CD8-positive, alpha-beta memory T cell (primary cell): Measurements from ENCODE around the gene COMTD1. TPM values are rescaled to one million over a fixed set of nuclear protein-coding genes. Genes with fewer than 3 reads are reported as not detected.

Experiments used
- CTCF ChIA-PET: fragments of 350-600 bp; sonication (Branson Sonifier 250); formaldehyde crosslinking; loops from one replicate; lab custom pipeline; 2021; ENCODE audit warnings: antibody characterized with exemption; lab: Charles Lee
- POLR2A ChIA-PET: fragments of 350-600 bp; sonication (Branson Sonifier 250); formaldehyde crosslinking; loops from one replicate; lab custom pipeline; 2021; ENCODE audit warnings: antibody characterized with exemption; lab: Charles Lee
- DNase-seq, 5 donors: peaks; one replicate each; pipeline versions ENCODE4 v3.0.0 to v3.0.0-alpha.2; 2020 to 2022; ENCODE audit warnings: mixed read lengths in 1 of 5
- H3K27ac ChIP-seq: one replicate; pipeline ENCODE4 v1.7.0; 2013; ENCODE audit warnings: low read depth, mild to moderate bottlenecking, low read length, moderate library complexity
- H3K27me3 ChIP-seq: 2 replicates; pipeline ENCODE4 v1.7.0; 2013; ENCODE audit warnings: low read length, mild to moderate bottlenecking; ENCODE audit not compliant: insufficient read depth, poor library complexity, severe bottlenecking
- H3K36me3 ChIP-seq: 2 replicates; pipeline ENCODE4 v1.7.0; 2013; ENCODE audit warnings: mild to moderate bottlenecking, low read length, moderate library complexity; ENCODE audit not compliant: insufficient read depth
- H3K4me1 ChIP-seq: 2 replicates; pipeline ENCODE4 v1.7.0; 2013; ENCODE audit warnings: mild to moderate bottlenecking, low read length, moderate library complexity; ENCODE audit not compliant: insufficient read depth
- H3K4me3 ChIP-seq: 2 replicates; pipeline ENCODE4 v1.7.0; 2013; ENCODE audit warnings: mild to moderate bottlenecking, low read length
- H3K9me3 ChIP-seq: 2 replicates; pipeline ENCODE4 v1.7.0; 2013; ENCODE audit warnings: mild to moderate bottlenecking, low read length
- H3K27ac Mint-ChIP-seq, 8 donors: one replicate each; pipeline ENCODE4 v1.8.0; 2020 to 2021; ENCODE audit warnings: mixed read lengths in 8 of 8, mild to moderate bottlenecking in 6 of 8, inconsistent platforms in 3 of 8, moderate library complexity in 3 of 8
- H3K27me3 Mint-ChIP-seq, 2 donors: one replicate each; pipeline ENCODE4 v1.8.0; 2020 to 2021; ENCODE audit warnings: mixed read lengths in 2 of 2, mild to moderate bottlenecking in 1 of 2, moderate library complexity in 1 of 2
- H3K36me3 Mint-ChIP-seq, 3 donors: one replicate each; pipeline ENCODE4 v1.8.0; 2020 to 2021; ENCODE audit warnings: mixed read lengths in 3 of 3, inconsistent platforms in 1 of 3, mild to moderate bottlenecking in 1 of 3
- H3K4me1 Mint-ChIP-seq, 3 donors: one replicate each; pipeline ENCODE4 v1.8.0; 2020 to 2021; ENCODE audit warnings: mixed read lengths in 3 of 3, inconsistent platforms in 1 of 3, mild to moderate bottlenecking in 1 of 3
- H3K4me3 Mint-ChIP-seq, 7 donors: one replicate each; pipeline ENCODE4 v1.8.0; 2020 to 2021; ENCODE audit warnings: mixed read lengths in 7 of 7, mild to moderate bottlenecking in 6 of 7, moderate library complexity in 4 of 7, inconsistent platforms in 2 of 7
- H3K9me3 Mint-ChIP-seq, 5 donors: one replicate each; pipeline ENCODE4 v1.8.0; 2020 to 2022; ENCODE audit warnings: mixed read lengths in 5 of 5, mild to moderate bottlenecking in 3 of 5, moderate library complexity in 2 of 5, inconsistent platforms in 1 of 5
- polyA plus RNA-seq: library from polyadenylated mRNA; unstranded; fragments of 300-500 nt; fragmentation: Illumina TruSeq; gene quantifications from one replicate; pipeline ENCODE4 v1.2.3, GENCODE V29; 2021
- total RNA-seq, 2 experiments: library from RNA; stranded (reverse); gene quantifications; one replicate each; pipeline ENCODE4 v1.2.3, GENCODE V29; 2021

COMTD1 gene
- total and polyA plus RNA-seq, 3 experiments from 2014 or later: 23.2 to 47.9 (median 43.9) TPM

DNA sequence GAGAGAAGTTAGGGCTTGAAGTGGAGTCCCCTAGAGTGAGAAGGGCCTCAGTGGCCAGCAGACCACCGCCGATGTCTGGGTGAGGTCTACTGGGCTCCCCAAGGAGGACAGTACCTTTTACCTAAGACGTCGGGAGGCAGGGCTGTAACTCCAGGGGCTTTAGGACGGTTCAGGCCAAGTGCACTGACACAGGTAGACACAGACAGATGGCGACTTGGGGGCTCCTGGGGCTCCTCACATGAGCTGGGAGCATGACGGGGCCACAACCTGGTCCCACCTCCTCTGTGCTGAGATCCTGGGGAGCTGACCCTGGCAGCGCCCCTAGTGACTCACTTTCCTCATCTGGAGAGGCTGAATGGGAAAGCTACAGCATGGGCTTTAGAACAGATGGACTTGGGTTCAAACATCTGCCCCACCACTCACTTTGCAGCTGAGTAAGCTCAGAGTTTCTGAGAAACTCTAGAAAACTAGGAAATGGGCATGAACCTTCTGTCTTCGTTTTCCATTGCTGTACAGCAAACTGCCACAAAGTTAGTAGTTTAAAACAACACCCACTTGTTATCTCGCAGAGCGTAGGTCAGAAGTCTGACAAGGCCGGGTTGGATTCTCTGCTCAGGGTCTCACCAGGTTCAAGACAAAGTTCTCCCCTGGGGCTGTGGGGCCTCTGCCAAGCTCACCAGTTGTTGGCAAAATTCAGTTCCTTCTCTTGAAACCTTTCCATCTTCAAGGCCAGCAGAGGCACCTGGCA, 4.7 kb upstream of the COMTD1 start:
- H3K27ac ChIP-seq: no peak overlapping the region
- H3K4me3 Mint-ChIP-seq: no peak overlapping the region
- CTCF ChIA-PET: interaction anchor here (15.6 kb wide), 1 partner anchor 54 kb away, joined by 304 read pairs; no protein-coding TSS in a partner anchor

DNA sequence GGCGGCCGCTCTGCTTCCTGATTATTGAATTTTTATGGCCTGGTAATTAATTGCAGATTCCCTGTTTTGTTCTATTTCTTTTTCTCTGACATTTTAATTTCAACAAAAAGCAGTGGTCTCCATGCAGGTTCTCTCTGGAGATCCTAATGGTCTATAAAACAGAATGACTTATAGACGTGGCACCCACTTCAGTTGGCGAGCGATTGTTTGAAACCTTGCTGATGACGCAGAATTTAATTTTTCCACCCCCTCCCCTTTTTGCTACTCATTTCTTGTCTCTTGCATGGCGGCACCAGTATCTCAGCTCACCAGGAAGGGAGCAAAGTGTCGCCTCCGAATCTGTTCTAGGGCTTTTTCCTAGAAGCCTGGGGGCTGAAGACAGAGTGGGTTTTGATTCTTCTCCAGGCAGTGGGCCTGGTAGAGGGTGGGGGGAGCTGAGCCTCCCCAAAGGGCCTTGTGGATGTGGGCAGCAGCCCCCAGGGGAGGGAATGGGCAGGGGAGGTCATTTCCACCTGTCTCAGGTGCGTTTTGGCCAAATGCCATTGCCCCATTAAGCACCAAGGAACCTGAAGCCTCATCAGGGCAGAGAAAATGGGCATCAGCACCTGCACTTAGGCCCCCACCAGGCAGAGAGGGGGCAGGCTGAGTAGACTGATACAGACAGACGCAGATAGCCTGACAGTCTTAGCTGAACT, 3.5 kb upstream of the COMTD1 start:
- H3K4me3 Mint-ChIP-seq: peak overlapping the region in 1 of 7 donors; percentile 70
- H3K9me3 ChIP-seq: no peaks in the 10 kb centered on the region
- peak overlapping the region in 1 of 8 donors; percentile 43 for H3K27ac Mint-ChIP-seq
- H3K4me1 ChIP-seq: peaks cover 5% of the 10 kb centered on the region
- CTCF ChIA-PET: interaction anchor here (15.6 kb wide), 1 partner anchor 53 kb away, joined by 304 read pairs; no protein-coding TSS in a partner anchor
- no peak for DNase-seq
- peaks cover 0 to 3% of the 10 kb centered on the region in 2 donors for H3K27me3 Mint-ChIP-seq
- POLR2A ChIA-PET: no interaction called here
- peaks cover 5 to 6% (median 6%) of the 10 kb centered on the region in 3 donors for H3K4me1 Mint-ChIP-seq
- H3K4me3 ChIP-seq: no peak overlapping the region
- no peaks in the 10 kb centered on the region for H3K36me3 ChIP-seq
- no peak overlapping the region for H3K27ac ChIP-seq
- H3K9me3 Mint-ChIP-seq: no peaks in the 10 kb centered on the region
- no peaks in the 10 kb centered on the region for H3K27me3 ChIP-seq
- H3K36me3 Mint-ChIP-seq: no peaks in the 10 kb centered on the region

More for the DNA sequence above, 4.7 kb upstream of the COMTD1 start:
- no peaks in the 10 kb centered on the region for H3K36me3 ChIP-seq
- DNase-seq: no peak
- H3K27me3 ChIP-seq: no peaks in the 10 kb centered on the region
- Mint-ChIP-seq H3K27me3 (peaks cover 0 to 6% of the 10 kb centered on the region in 2 donors), H3K27ac (no peak overlapping the region), H3K36me3 (no peaks in the 10 kb centered on the region), H3K9me3 (no peaks in the 10 kb centered on the region), H3K4me1 (peaks cover 5 to 6% (median 6%) of the 10 kb centered on the region in 3 donors)
- H3K4me3 ChIP-seq: no peak overlapping the region
- peaks cover 5% of the 10 kb centered on the region for H3K4me1 ChIP-seq
- no peaks in the 10 kb centered on the region for H3K9me3 ChIP-seq
- POLR2A ChIA-PET: no interaction called here

DNA sequence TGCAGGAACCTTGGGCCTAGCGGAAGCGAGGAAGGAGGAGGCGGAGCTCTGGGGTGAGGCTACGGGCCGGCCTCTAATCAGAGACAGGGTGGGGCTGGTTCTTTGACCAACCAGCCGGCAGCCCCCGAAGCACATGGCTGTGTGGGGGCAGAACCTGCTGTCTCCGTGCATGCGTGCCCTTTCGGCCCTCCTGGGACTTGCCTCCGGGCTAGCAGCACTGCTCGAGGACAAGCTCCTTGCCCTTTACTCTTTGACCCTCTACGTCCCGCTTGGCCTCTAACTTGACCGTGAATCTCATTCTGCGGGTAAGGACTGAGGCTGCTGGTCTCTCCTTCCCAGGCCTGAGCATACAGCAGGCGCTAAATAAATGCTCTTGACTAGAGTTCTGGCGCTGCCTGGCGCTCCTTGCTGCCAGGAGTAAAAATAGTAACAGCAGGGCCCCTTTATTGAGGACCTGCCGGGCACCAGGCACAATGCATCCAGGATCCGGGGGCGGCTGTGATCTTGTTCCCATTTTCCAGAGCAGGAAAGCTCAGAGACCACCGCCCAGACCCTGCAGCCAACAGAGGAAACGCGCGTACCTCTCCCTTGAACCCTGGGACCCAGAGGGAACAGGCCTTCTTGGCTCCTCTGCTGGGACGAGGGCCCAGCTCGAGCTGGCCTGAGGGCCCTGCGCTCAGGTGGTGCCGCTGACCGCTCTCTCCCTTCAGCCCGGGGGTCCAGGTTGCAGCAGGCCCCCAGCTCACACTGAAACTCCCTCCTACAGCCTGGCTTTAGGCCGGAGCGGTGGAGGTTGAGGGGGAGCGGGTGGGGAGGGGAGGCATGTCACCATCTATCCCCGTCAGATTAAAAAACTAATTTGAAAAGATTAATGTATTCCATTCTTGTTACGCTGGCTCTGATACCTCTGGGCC, 2.7 kb upstream of the COMTD1 start:
- Mint-ChIP-seq H3K9me3 (no peaks in the 10 kb centered on the region), H3K36me3 (no peaks in the 10 kb centered on the region), H3K27me3 (no peaks in the 10 kb centered on the region), H3K4me1 (peaks cover 6 to 10% (median 6%) of the 10 kb centered on the region in 3 donors), H3K27ac (no peak overlapping the region), H3K4me3 (peak overlapping the region in 1 of 7 donors; percentile 70)
- H3K4me3 ChIP-seq: no peak overlapping the region
- no peaks in the 10 kb centered on the region for H3K36me3 ChIP-seq
- ChIA-PET CTCF (interaction anchor here (9.0 to 15.6 kb wide), 2 partner anchors 30 to 52 kb away, joined by 168 to 304 read pairs; partner anchors contain the start of gene VDAC2), POLR2A (interaction anchor here (0.6 kb wide), 1 partner anchor 50 kb away, joined by 5 read pairs; no protein-coding TSS in a partner anchor)
- no peak for DNase-seq
- no peaks in the 10 kb centered on the region for H3K27me3 ChIP-seq
- no peak overlapping the region for H3K27ac ChIP-seq
- peaks cover 11% of the 10 kb centered on the region for H3K4me1 ChIP-seq
- H3K9me3 ChIP-seq: no peaks in the 10 kb centered on the region

DNA sequence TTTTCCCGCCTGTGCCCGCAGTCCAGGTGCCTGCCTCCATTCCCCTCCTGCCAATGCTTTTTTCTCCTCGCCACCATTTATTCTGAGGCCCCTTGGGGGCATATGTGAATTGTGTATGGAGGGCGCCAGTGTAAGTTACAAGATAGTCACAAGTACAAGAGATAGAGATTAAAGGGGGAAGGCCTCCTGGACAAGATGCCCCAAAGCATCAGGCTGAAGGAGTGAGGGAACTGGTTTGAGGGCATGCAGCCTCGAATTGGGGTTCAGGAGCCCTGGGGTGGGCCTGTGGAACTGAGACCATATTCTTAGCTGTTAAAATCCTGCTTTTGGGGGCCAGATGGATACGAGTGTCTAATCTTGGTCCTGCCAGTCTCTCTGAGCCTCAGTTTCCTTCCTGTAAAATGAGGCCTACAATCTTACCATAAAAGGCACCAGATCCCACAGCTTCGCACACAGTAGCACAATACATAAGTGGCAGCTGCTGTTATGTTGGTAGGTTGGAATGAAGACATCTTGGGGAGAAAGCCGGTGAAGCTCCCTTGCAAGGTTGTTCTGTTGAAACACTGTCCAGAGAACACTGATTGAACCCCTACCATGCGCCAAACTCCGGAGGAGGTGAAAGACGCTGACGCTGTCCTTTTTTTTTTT, 545 bp upstream of the COMTD1 start:
- POLR2A ChIA-PET: interaction anchor here (0.6 to 7.1 kb wide), 3 partner anchors 23 to 991 kb away, joined by 3 to 56 read pairs (median 4); partner anchors contain the start of gene VDAC2
- peak overlapping the region; percentile 85 to 99 (median 90) for H3K27ac Mint-ChIP-seq
- peaks cover 0 to 16% (median 0%) of the 10 kb centered on the region in 3 donors for H3K36me3 Mint-ChIP-seq
- no peaks in the 10 kb centered on the region for H3K9me3 ChIP-seq
- H3K9me3 Mint-ChIP-seq: no peaks in the 10 kb centered on the region
- no peak for DNase-seq
- peaks cover 11% of the 10 kb centered on the region for H3K36me3 ChIP-seq
- H3K27ac ChIP-seq: no peak overlapping the region
- peak overlapping the region; percentile 74 to 90 (median 79) for H3K4me3 Mint-ChIP-seq
- H3K4me3 ChIP-seq: no peak overlapping the region
- CTCF ChIA-PET: interaction anchor here (0.7 to 15.6 kb wide), 16 partner anchors 9 to 993 kb away, joined by 3 to 304 read pairs (median 6); partner anchors contain the start of gene VDAC2
- peaks cover 6 to 20% (median 7%) of the 10 kb centered on the region in 3 donors for H3K4me1 Mint-ChIP-seq
- H3K4me1 ChIP-seq: peaks cover 14% of the 10 kb centered on the region
- no peaks in the 10 kb centered on the region for H3K27me3 Mint-ChIP-seq
- H3K27me3 ChIP-seq: no peaks in the 10 kb centered on the region

DNA sequence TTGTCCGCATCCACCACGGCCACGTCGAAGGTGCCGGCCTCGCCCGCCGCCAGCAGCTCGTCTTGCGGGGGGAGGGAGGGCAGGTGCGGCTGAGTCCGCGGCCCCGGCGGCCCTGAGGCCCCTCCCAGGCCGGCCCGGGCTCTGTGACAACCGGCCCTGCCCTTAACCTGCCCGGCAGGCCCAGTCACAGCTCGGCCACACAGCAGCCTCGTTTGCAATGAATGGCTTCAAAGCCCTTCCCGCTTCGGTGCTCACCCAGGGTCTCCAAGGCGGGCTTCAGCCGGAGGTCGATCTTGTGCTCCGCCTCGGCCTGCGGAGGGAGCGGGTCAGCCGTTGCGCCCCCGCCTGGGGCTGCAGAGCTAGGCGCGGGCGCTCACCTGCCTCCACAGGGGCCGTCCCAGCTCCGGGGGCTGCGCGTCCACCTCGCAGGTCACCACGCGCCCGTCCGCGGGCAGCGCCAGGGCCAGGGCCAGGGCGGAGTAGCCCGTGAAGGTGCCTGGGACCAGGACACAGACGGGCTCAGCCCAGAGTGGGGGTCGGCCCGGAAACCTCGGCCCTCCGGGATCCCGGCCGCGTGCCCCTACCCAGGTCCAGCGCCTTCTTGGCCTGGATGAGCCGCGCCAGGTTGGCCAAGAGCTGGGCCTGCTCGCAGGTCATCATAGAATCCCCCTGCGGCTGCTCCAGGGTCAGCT, 928 bp downstream of the COMTD1 start:
- Mint-ChIP-seq H3K27me3 (no peaks in the 10 kb centered on the region), H3K27ac (peak overlapping the region in 5 of 8 donors; percentile 68 to 95 (median 90))
- POLR2A ChIA-PET: interaction anchor here (0.7 to 7.1 kb wide), 6 partner anchors 21 to 1733 kb away, joined by 3 to 56 read pairs (median 4); partner anchors contain the start of genes ADK, AP3M1 and VDAC2

DNA sequence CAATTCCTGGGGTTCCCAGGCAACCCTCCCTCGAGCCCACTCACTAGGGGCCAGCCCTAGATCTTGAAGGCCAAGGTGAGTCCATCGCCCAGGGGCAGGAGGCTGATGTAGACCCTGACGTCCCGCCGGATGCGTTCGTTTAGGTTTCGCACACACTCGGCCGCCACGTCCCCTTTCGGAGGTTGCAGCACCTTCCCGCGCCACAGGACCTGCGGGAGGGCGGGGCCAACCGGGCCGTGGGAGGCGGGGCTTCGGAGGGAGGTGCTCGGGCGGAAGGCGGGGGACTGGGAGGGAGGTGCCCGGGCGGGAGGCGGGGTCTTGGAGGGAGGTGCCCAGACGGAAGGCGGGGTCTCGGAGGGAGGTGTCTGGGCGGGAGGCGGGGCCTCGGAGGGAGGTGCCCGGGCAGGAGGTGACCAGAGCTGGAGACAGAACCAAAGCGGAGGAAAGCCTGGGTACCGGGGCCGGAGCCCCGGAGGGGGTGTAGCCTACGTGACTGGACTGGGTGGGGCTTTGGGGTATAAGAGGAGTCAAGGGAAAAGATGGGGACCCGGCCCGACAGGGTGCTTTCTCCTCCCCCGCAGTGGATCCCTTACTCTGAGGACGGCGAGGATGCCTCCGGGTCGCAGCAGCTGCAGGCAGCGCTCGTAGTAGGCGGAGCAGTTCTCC, 1.6 kb downstream of the COMTD1 start:
- Histone ChIP-seq H3K4me1 (peaks cover 14% of the 10 kb centered on the region), H3K9me3 (no peaks in the 10 kb centered on the region), H3K4me3 (peak overlapping the region; percentile 75), H3K36me3 (peaks cover 23% of the 10 kb centered on the region), H3K27me3 (no peaks in the 10 kb centered on the region), H3K27ac (peak overlapping the region; percentile 83)
- Mint-ChIP-seq H3K36me3 (peaks cover 0 to 33% (median 5%) of the 10 kb centered on the region in 3 donors), H3K4me3 (peak overlapping the region; percentile 81 to 90 (median 85)), H3K4me1 (peaks cover 12 to 34% (median 13%) of the 10 kb centered on the region in 3 donors), H3K9me3 (no peaks in the 10 kb centered on the region), H3K27ac (peak overlapping the region; percentile 81 to 98 (median 90)), H3K27me3 (no peaks in the 10 kb centered on the region)
- CTCF ChIA-PET: interaction anchor here (0.9 to 15.6 kb wide), 17 partner anchors 8 to 1083 kb away, joined by 3 to 304 read pairs (median 5); partner anchors contain the start of genes ADK, AP3M1 and VDAC2
- POLR2A ChIA-PET: interaction anchor here (0.7 to 7.1 kb wide), 5 partner anchors 23 to 1732 kb away, joined by 3 to 56 read pairs (median 4); partner anchors contain the start of genes ADK, AP3M1 and VDAC2
- DNase-seq: peak; percentile 96 to 98 (median 98)

More for the DNA sequence above, 928 bp downstream of the COMTD1 start:
- Mint-ChIP-seq H3K4me1 (peaks cover 12 to 31% (median 13%) of the 10 kb centered on the region in 3 donors), H3K4me3 (peak overlapping the region; percentile 81 to 90 (median 85)), H3K36me3 (peaks cover 0 to 27% (median 5%) of the 10 kb centered on the region in 3 donors), H3K9me3 (no peaks in the 10 kb centered on the region)
- Histone ChIP-seq H3K27ac (peak overlapping the region; percentile 66), H3K27me3 (no peaks in the 10 kb centered on the region), H3K9me3 (no peaks in the 10 kb centered on the region), H3K4me3 (peak overlapping the region; percentile 75), H3K4me1 (peaks cover 14% of the 10 kb centered on the region), H3K36me3 (peaks cover 18% of the 10 kb centered on the region)
- peak in 1 of 5 donors; percentile 5 for DNase-seq
- CTCF ChIA-PET: interaction anchor here (0.9 to 15.6 kb wide), 23 partner anchors 8 to 1084 kb away, joined by 3 to 304 read pairs (median 5); partner anchors contain the start of genes ADK, AP3M1 and VDAC2
